CD4-positive, alpha-beta T cell treated with Interleukin-21 for 1 hour (primary cell): Measurements from ENCODE around the gene SBK2.

Source experiments
- DNase-seq: peaks from one replicate; pipeline ENCODE4 v3.0.0-alpha.2; 2020

SBK2 gene

GRCh38 chr19:55554302-55554701 lies 17.4 kb upstream of the SBK2 start:
- no peak for DNase-seq

DNA sequence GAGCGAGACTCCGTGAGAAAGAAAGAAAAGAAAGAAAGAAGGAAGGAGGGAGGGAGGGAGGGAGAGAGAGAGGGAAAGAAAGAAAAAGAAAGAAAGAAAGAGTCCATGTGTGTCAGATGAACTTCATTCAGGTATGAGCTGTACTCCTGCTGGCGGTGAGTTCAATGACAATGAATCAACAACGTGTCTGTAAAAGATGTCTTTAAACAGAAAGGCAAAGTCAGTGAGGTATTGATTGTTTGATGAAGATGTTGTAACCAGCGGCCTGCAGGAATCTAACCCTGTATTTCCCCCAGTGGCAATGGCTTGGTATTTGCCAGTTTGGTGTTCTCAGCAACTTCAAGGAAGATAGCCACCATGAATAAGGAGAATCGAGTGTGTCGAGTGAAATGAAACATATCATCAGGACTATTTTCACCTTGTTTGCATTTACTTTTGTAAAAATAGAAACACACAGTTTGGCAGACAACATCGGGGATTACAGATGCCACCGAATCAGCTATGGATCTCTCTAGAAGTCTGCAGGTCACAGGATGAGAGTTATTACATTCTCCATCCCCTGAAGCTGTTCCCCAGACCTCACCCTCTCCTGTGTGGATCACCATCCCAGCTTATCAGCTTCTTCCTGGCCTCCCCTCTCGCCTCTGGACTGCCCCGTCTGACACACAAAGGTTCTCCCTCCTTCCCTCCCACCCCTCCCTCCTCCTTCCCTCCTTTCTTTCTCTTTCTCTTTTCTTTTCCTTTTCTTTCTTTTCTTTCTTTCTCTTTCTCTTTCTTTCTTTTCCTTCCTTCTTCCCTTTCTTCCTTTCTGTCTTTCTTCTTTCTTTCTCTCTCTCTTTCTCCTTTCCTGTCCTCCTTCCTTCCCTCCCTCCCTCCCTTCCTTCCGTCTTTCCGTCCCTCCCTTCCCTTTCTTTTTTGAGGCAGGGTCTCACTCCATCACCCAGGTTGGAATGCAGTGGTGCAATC lies 16.6 kb upstream of the SBK2 start:
- DNase-seq: no peak

GRCh38 chr19:55552620-55553019 lies 15.7 kb upstream of the SBK2 start:
- no peak for DNase-seq

GRCh38 chr19:55552206-55552605 lies 15.3 kb upstream of the SBK2 start:
- DNase-seq: no peak

DNA sequence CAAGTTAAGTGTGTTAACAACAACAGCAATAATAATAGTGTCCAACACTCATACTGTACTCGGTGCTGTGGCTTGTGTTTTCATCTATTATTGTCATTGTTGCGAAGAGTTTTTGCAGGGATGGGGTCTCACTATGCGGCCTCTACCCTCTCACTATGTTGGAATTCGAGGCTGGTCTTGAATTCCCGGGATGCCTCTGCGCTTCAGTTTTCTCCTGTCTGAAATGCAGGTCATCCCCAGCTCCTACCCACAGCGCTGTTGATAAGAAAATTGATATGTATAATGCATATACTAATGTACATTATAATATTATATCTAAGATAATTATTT lies 13.4 kb upstream of the SBK2 start:
- no peak for DNase-seq

DNA sequence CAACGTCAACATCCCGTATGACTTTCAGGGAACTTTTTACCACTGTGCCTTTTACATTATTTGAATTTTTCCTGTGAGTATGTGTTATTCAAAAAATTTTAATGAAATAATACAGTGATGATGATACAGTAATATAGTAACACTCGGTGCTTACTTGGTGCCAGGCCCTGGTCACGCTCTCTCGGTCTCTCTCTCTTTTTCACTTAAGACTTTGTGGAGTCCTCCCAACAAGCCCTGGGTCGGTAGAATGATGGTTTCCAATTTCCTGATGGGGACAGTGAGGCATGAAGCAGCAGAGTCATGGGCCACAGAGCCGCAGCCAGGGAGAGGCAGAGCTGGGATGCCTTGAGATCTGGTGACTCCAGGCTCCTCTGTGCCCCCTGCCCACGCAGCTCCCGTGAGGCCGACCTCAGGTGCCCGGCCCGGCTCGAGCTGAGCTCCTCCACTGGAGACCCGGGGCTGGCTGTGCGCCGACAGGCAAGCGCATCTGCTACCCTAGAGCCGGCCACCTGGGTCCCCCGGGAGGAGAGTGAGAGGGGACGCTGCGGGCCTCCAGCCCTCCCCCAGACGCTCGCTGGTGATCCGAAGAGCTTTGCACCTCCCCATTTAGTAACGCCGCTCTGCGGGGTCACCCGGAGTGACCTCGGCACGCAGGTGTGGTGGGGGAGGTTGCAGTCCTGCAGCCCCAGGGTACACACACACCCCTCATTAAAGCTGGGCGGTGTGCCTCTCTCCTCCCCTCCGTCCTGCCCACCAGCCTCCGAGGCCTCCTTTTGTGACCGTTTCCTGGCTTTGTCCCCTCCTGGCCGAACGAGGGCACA lies 12.8 kb upstream of the SBK2 start:
- DNase-seq: no peak

DNA sequence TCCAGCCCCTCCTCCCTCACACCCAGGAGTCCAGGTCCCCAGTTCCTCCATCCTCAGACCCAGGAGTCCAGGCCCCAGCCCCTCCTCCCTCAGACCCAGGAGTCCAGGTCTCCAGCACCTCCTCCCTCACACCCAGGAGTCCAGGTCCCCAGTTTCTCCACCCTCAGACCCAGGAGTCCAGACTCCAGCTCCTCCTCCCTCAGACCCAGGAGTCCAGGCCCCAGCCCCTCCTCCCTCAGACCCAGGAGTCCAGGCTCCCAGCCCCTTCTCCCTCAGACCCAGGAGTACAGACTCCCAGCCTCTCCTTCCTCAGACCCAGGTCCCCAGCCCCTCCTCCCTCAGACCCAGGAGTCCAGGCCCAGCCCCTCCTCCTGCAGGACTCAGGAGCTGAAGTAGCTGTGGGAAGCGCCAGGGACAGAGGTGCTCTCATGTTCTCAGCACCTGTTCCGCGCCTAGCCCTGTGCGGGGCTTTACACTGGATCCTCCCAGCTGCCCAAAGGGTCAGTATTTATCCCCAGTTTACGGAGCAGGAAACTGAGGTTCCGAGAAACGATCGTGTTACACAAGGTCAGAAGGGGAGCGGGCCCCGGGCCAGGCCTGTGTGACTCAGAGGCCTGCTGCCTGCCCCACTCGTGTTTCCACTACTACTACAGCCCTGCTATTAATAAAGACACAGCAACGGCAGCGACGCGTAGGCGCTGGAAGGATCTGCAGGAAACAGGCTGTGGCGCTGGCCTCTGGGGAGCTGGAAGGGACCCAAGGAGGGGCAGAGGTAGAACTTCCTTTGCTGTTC lies 10.1 kb upstream of the SBK2 start:
- DNase-seq: no peak

GRCh38 chr19:55546011-55546410 lies 9.1 kb upstream of the SBK2 start:
- DNase-seq: no peak

DNA sequence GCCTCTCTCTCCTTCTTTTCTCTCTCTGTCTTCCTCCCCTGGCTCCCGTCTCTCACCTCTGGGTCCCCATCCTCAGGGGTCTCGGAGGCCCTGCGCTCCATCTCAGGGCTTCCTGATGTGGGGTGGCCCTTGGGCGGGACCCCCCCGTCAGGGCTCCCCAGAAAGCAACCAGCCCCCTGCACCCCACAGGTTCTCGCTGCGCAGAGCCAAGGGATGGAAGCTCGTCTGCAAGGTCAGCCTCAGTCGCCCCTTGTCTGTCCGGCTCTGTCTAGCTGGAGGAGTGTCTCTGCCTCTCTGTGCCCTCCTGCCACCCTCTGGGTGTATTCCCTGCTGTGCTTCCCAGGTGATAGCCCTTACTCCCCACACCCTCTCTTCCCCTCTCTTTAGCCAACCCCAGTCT lies 8.5 kb upstream of the SBK2 start, which contains the start of gene SBK3:
Gene SBK3, minus strand, starts transcription at position 101 of the 400 bp plus-strand sequence. Its CDS starts 0 bp downstream, at position 101.
- DNase-seq: no peak

- DNase-seq: no peak
These were observed 8.0 kb upstream of the SBK2 start for GRCh38 chr19:55544776-55545439.

DNA sequence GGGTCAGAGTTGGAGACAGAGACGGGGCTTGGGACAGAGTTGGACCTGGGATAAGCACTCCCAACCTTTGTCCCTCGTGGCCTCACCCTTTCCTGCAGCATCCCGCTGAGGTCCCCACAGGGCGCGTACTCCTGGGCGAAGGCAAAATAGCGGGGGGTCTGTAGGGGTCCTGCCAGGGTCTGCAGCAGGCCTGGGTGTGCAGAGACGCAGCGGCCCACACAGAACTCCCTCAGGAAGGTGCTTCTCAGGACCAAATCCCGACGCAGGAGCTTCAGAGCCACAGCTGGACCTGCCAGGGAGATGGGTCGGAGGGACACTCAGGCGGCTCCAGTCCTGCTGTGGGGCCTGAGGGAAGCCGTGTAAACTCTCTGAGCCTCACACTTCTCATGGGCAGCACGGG lies 7.1 kb upstream of the SBK2 start:
- no peak for DNase-seq

- no peak for DNase-seq
These were observed 6.6 kb upstream of the SBK2 start for GRCh38 chr19:55543567-55543966.

- no peak for DNase-seq
These were observed 5.4 kb upstream of the SBK2 start for GRCh38 chr19:55542292-55542855.

- no peak for DNase-seq
These were observed 4.2 kb upstream of the SBK2 start for GRCh38 chr19:55541091-55541490.

GRCh38 chr19:55540619-55541018 lies 3.7 kb upstream of the SBK2 start:
- no peak for DNase-seq

DNA sequence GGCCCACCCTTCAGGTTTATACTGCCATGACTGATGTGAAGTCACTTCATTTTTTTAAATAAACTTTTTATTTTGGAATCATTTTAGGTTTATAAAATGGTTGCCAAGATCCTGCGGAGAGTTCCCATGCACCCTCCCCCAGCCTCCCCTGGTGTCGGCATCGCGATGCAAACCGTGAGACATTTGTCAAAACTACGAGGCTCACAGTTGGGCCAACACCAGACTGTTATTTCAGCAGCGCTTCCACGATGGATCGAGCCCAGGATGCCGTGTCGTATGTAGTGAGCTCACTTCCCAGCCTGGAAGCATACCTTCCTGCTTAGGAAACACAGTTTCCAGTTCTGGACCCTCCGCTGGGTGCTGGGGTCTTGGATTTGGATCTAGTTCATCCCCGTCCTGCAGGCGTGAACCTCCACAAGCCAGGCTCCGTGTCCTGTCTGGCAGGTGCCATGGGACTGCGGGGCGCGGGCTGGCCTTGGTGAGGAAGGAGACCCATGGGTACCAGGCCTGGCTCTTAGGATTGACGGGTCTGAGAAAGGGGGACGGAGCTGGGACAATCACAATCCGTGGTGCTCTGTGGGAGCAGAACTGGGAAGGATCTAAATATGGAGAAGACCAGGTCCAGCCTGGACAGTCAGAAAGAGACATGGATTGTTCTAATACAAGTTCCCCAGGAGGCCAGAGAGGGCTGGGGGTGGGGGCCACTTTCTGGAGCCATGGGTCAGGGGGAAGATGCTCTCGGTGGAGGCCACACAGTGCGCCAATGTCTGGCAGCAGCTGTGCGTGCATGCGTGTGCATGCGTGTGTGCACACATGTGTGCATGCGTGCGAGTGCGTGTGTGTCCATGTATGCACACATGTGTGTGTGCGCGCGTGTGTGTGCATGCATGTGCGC lies 2.4 kb upstream of the SBK2 start:
- no peak for DNase-seq

- DNase-seq: no peak
These were observed 1.2 kb upstream of the SBK2 start for GRCh38 chr19:55538132-55538531.

DNA sequence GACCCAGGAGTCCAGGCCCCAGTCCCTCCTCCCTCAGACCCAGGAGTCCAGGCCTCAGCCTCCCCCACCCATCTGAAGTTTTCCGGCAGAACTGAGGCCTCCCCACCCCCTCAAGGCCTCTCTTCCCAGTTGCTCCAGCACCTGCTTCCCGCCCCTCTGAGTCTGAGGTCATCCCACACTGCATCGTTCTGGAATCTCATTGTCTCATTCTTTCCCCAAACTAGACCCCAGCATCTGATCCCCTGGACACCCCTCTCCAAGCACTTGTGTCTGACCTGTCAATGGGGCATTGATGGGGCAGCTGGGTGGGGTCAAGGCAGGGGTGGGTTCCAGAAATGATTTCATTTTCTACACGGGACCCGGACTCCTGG lies 793 bp upstream of the SBK2 start:
- no peak for DNase-seq

- DNase-seq: no peak
These were observed 567 bp downstream of the SBK2 start for GRCh38 chr19:55536366-55536765.

- DNase-seq: no peak
These were observed 975 bp downstream of the SBK2 start for GRCh38 chr19:55535965-55536350.
